Hematopoietic multipotent progenitor cell treated with erythropoietin and hydrocortisone succinate and interleukin-3 and kit ligand, for 8 days (in vitro differentiated cells): ENCODE data around the gene CCND1.

Experiments used
- DNase-seq: peaks from one replicate; pipeline ENCODE4 v3.0.0-alpha.2; 2015

Gene CCND1

DNA sequence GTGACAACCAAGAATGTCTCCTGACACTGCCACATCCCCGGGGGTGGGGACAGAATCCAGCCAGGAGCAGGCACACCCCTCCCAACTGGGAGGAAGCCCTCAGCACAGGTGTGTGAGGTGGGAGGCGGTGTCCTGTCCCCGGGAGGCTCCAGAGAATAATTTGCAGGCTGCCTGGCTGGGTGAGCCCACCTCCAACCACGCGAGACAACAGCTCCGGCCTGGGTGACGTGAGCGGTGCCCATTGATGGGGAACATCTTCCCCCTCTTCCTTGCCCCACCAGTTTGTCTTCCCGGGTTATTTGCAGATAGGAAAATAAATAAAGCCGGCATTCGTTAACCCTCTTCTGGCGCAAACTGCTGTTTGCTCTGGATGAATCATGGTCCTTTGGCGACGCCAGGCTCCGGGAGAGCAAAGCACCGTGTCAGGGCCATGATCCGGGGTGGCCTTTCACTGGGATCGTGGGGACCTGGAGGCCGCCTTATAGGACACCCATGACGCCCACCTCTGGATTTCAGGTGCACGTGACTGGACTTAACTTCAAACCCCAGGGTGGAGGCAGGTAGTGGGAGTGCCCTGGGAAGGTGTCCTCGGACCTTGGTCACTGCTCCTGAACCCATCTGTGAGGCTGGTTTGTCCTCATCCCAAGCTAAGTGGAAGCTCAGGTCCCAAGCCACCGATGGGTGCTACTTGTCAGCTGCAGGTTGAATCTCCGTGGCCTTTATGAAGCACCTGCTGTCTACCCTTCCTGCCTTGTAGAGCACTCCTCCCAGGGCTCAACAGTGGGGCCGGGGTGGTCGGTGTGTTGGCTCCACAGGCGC lies 13.9 kb downstream of the CCND1 start:
- no peak for DNase-seq

DNA sequence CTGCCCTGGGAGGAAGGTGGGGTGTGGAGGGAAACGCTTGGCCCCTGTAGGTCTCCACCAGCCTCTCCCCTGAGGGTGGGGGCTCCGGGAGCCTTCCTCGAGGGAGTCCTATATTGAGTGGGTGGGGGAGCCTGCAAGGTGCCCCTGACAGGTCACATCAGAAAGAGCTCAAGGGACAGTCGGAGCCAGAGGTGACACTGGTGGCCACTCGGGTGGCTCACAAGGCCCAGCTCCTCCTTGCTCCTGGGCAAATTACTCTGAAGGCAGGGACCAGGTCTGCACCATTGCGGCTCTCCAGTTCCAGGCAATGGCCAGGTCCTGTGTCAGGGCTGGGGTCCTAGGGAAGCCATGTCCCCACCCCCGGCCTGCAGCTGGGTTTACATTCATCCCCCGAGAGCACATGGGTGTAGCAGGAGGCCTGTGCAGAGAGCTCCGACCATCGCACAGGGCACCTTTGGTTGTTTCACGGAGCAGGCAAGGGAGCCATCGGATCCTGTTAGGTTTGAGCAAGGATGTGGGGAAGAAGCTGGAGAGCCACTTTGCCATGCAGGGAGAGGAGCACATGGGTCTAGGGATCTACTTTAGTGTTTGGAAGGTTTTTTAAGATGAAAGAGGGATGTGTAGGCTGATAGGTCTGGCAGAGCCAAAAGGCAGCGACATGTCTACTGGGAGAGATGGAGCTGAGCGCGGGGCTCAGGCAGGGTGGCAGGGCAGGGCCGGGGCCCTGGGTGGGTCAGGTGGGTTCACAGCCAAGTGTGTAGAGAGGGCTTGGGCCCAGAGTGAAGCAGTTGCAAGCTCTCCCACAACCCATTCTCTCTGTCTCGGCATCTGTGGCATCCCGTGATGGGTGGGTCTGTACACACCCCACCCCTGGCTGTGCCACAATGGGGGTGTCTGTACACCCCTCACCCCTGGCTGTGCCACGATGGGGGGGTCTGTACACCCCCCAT lies 14.8 kb downstream of the CCND1 start:
- no peak for DNase-seq

DNA sequence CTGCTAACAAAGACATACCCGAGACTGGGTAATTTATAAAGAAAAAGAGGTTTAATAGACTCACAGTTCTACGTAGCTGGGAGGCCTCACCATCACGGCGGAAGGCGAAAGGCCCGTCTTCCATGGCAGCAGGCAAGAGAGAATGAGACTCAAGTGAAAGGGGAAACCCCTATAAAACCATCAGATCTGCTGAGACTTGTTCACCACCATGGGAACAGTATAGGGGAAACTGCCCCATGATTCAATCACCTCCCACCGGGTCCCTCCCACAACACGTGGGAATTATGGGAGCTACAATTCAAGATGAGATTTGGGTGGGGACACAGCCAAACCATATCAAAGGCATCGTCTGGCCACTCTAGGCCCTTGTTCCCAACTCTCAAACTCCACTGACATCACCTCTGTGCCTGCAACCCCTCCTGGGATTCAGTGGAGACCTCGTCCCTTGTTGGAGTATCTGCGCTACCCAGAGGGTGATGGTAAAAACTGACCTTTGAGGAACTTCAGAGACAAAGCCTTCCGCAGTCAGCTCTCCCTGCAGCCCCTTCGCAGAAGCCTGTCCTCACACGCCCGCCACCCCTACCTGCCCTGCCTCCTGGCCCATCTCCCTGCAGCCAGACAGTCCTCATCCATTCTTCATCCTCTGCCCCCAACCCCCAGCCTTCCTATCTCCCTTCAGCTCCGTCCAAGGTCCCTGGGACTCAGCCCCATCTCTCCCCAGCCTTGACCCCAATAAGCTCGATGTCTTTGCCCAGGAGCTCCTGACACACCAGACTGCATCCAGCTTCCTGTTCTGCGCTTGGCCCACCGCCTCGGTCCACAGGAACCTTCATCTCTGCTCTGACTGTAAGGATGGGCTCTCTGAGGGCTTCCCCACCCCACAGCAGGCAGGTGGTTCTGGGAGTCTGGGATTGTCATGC lies 15.8 kb downstream of the CCND1 start:
- DNase-seq = no peak

DNA sequence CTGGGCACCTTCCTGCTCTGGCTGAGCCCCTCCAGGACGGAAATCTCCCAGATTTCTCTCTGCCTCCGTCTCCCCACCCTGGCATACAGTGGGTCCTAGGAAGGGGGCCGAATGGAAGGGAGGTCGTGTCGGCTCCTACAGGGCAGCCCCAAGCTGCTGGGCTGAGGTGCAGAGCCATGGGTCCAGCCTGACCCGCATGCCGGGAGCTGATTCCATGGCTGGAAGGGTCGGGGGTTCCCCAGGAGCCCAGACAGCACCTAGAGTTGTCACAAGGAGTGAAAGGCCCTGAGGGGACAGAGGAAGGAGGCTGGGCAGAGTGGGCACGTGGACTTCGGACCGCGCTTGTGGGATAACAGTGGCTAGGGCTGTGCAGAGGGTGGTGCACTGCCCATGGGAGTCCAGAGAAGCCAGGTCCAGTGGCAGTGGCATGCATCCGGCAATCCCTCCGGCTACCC lies 16.5 kb downstream of the CCND1 start:
- DNase-seq = no peak

DNA sequence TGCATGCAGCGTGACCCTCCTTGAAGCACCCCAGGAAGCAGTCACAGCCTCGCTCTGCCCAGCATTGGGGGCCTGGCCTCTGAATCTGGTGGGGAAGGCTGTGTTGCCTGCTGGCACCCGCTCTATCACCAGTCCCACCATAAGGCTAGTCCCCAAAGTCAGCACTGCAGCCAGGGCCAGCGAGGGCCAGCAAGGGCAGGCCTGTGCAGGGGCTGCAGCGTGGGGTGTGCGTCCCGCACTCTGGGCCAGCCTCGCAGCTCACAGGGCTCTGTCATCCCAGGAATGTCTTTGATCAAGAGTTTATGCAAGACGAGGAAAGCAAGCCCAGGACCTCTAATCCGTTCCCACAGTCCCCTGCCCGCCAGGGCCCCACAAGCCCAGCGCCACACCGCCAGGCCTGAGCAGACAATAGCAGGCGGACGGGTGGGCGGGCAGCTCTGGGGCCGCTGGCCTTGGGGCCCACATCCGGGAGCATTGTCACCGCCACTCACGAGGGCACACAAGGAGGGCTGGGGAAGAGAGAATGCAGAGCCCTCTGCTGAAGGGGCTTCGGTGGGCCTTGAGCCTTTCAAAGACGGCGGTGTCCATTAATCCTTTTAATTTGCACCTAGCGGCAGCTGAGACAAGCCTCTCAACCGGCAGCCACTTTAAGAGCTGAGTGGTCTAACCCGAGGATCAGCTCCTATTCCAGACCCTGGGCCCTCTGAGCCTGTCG lies 17.1 kb downstream of the CCND1 start:
- DNase-seq = no peak

DNA sequence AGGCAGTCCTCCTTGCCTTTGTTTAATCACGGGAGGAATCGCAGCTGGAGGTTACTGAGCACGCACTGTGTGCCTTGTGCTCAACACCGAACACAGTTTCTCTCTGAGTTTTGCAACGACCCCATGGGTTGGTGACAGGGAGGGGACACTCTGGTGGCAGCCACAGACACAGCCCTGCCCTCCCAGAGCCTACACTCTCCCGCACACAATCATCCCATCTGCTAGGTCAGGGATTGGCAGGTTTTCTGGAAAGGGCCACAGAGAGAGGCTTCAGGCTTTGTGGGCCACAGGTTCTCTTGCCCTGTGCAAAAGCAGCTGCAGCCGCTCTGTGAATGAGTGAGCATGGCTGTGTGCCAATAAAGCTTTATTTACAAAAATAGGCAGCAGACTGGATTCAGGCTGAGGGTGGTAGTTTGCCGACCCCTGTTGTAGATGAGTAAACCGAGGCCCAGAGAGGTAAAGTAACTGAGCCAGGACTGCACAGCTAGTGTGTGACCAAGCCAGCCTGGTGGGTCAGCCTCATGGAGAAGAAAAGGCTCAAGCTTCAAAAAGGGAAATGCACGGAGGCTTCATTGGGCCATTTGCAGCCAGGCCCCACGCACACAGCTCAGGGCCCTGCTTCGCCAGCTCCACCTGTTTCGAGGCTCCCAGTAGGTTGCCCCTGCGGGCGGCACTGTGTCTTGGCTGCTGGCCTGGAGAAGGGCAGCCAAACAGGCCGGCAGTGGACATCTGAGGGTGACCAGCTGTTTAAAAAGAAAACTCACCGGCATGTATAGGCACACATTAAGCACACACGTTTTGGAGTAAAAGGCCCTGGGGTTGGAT lies 17.9 kb downstream of the CCND1 start:
- DNase-seq = no peak

DNA sequence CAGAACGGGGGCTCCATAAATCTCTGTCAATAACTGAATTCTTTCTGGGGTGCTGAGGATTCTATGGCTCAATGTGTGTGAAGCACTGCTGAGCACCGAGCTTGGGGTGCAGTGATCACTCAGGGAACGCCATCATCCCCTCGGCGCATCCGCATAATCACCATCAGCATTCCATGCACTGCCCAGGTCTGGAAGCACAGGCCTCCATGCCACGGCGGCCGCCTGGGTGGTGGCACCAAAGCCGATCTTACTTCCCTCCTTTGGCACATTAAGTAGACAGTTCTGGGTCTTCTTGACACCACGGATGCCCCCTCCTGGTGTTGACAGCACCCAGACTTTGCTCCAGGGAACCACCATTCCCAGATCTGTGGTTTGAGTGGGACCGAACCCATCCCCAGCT lies 18.6 kb downstream of the CCND1 start:
- DNase-seq = no peak

DNA sequence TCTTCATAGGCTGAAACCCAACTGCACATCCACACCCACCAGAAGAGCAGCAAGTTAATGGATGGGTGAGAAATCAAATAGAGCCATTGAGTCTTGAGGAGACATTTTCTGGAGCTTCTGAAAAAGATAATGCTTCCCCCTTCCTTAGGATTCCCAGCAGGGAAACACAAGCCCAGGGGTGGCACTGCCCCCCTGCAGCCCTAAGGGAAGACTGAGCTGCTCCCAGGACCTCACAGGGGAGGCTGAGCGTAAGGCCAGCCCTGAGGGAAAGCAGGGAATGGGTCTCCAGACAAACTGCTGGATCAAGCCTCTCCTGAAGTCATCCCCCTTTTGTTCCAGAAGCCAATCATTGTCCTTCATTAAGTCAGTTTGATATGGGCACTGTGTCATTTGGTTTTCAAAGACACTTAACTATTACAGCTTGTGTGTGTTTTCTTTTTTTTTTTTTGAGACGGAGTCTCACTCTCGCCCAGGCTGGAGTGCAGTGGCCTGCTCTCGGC lies 19.1 kb downstream of the CCND1 start:
- no peak for DNase-seq

DNA sequence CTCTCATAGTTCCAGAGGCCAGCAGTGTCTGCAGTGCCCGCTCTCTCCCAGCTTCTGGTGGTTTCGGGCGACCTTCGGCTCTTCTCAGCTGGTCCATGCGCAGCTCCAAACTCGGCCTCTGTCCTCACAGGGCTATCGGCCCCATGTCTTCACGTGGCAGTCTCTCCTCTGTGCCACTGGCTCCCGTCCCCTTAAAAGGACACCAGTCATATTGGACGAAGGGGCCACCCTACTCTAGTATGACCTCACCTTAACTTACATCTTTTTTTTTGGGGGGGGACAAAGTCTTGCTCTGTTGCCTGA lies 20.4 kb downstream of the CCND1 start:
- DNase-seq = no peak

DNA sequence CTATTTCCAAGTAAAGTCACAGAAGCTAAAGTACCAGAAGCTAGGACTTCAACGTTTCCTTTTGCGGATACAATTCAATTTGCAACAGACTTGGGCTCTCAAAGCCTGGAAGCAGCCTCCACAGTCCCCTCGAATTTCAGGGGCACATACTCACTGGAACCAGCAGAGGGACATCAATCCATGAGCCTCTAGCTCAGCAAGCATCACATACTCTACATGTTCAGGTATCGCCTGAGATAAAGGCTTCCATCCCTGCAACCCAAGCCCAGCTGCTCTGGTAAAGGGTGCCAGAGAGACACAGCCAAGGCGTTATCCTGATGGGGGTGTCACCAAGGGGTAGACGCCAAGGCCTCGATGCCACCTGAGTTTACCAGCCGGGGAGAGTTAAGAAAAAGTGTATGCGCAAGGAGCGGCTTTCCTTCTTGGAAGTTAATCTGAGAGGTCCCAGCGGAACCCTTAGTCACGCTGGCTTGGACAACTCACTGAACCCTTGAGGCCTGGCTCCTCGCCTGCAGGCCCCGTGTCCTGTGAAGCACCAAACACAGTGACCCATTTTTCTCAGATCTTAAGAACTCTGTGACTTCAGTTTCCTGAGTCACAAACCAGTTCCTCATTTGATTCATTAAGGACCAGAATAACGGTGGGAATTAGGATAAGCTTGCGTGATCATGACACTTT lies 21.2 kb downstream of the CCND1 start:
- DNase-seq = no peak

DNA sequence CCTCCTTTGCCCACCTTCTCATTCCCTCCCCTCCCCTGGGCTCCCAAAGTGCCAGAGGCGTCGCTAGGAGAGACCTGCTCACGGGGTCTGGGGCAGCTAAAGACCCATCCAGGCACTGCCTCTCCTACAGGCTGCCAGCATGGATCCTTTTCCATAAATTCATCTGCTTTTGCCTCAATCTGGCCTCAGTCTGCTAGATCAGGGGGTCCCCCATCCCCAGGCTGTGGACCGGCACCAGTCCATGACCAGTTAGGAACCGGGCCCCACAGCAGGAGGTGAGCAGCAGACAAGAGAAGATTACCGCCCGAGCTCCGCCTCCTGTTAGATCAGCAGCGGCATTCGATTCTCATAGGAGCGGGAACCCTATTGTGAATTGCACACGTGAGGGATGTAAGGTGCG lies 21.9 kb downstream of the CCND1 start:
- no peak for DNase-seq

DNA sequence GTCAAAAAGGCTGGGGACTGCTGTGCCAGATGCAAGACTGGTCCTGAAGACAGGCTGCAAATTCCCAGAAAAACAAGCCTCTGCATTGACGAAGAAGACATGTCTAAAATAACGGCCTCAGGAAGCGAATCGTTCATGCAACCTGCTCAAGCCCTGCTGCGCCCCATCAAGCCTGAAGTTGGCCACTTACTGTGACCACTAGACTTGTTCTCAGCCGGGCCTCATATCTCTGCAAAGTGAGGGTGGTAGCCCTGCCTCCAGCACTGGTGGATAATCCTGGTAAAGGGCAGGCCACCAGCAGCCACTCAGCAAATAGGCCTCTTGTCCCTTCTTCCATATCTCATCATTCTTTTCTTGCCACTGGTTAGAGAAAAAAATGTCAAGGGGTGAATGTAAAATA lies 22.4 kb downstream of the CCND1 start:
- DNase-seq = no peak

DNA sequence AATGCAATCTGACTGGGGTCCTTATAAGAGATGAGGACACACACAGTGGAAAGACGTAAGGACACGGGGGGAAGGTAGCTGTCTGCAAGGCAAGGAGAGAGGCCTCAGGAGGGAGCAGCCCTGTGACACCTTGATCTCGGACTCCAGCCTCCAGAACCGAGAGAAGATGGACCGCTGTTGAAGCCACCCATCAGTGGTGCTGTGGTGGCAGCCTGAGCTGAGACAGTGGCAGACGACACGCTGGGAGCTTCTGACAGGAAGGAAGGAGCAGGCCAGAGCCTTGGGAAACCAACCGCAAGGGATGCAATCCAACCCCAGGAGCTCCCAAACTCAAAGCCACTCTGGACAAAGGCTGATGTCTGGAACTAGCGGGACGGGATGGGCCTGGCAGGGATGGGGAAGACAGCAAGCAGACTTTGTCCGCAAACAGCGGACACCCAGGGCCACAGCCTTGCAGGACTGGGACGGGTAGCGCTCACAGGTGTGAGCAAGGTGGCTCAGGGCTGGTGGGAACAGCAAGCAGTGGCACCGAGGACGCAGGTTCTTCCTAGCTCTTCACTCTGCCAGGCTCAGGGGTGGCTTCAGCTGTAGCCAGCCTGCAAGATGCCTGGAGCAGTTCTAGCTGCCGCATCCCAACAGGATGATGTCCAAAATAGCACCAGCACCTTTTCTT lies 23.3 kb downstream of the CCND1 start:
- DNase-seq = no peak

DNA sequence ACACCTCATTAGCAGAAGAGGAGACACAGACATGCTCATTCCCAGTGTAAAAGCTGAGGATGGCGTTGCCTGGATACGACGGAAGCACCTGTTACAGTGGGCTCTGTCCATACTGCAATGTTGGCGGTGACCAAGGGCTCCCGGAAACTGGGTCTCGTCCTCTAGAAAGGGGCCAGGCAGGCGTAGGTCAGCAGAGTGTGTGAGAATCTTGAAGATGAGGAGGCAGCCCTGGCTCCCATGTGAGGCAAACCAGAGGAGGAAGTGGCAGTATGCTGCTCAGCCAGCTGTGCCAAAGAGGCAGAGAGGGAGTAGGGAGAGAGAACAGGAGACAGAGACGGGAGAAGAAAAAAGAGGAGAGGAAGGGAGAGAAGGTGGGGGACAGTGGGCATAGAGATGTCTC lies 23.9 kb downstream of the CCND1 start:
- DNase-seq = no peak

DNA sequence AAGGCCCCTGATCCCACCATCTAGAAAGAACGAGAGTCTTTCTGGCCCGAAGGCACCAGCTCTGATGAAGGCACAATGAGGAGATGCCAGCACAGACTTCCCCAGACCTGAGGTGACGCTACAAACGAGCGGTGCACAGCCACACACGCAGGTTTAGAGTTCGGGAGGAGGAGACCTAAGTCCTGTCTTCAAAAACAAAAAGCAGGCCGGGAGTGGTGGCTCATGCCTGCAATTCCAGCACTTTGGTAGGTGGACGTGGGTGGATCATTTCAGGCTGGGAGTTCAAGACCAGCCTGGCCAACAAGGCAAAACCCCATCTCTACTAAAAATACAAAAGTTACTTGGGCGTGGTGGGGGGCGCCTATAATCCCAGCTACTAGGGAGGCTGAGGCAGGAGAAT lies 24.7 kb downstream of the CCND1 start:
- no peak for DNase-seq

DNA sequence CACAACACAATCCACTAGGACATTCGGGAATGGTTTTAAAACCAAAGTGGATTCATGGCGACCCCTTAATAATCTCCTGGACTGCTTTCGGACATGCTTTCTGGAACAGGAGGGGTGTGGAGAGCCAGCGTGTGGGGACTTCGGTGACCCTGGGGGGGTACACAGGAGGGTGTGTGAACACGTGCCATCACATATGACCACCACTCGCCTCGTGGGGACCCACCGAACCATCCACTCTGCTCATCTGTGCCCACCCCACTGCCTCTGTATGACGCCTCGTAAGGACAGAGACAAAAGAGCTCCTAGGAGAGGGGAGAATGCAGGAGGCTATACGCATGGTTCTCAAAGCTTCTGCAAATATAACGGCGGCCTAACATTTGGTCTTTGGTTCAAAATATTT lies 25.3 kb downstream of the CCND1 start:
- no peak for DNase-seq

DNA sequence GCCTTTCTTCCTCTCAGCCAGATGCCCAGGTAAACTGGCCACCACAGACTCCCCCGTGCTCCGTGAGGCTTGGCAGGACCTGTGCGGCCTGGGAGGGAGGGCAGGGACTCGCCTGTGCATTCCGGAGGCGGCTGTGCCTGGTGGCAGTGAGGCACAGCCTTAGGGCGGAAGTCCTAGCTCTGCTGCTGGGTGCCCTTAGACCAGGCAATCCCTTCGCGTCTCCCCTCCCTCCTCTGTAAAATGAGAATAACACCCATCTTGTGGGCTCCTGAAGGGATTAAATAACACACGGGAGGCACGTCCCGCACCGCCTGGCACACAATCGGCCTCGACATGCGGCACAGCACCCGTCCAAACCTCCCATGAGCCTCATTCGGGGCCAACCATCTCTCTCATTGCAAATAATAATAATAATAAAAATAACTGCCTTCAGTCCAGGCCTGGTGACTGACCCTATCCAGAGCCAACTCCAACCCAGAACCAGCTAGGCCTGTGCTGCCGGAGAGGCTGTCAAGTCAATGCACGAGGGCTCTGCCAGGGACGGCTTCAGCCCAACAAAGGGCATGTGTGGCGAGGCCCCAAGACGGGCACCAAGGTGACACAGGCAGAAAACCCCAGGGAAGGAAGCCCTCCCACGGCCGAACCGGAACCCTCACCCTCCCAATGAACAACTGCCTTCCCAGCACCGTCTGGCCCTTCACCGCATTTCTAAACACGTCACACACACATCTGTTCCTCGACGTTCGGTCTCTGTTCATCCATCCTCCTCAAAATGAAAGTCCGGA lies 26.0 kb downstream of the CCND1 start:
- no peak for DNase-seq

DNA sequence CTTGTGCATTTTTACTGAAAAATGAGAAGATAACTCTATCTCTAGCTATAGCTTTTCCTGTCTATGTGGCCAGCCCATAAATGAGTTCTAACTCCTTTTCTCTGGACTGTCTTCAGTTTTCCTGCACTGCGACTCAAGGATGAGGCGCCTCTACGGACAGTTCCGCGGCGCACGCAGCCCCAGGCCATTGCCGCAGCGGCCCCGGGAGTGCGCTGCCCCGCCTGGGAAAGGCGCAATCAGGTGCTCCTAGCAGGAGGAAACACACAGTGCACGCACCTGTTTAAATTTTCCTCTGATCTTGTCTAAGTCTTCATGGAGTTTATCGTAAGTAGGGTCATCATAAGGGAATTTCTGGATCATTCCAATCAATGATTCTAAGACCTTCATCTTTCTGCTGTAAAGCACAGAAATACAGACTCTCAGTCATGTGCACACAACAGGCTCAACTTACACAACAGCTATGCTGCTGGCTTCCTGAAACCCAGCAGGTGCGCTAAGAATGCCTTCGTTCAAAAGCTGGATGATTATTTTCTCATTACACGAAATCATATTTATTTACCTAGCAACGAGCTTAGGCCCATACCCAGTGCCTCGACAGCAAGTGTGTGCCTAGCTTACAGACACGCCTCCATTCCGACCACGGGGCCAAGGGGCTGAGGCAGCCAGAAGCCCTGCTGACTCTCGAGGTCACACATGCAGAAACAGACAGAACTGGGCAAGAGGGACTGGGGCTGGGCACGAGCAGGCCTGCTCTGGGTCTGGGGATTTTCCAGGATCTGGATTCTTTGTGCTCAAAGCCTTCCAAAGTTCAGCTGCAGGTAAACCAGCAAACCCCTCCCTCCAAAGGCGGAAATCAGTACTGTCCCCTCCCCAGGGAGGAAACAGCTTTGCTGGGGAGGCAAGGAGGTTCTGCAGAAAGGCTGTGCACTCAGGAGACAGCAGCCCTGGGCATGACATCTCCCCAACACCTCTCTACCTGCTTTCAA lies 27.0 kb downstream of the CCND1 start:
- DNase-seq = no peak
